Astrocyte of the spinal cord (primary cell): Measurements from ENCODE around the gene ACSL4.

ENCODE experiments used
- DNase-seq: peaks from one replicate; pipeline ENCODE4 v3.0.0; 2011; ENCODE audit warnings: low read depth, low spot score
- H3K4me3 ChIP-seq: 2 replicates; pipeline ENCODE4 v1.5.1; 2011; ENCODE audit warnings: low read depth, mild to moderate bottlenecking, low read length, moderate library complexity
- in situ Hi-C: cut with HindIII; loops from 2 replicates; pipeline ENCODE4 v1.10.0; 2017; ENCODE audit warnings: low sequenced_read_pairs
- TF ChIP-seq, protein P1 (sequence below): IDR thresholded peaks from 2 replicates; pipeline ENCODE4 v1.5.1; 2012; ENCODE audit warnings: low read depth, mild to moderate bottlenecking, low read length, inconsistent platforms

ACSL4 gene

DNA sequence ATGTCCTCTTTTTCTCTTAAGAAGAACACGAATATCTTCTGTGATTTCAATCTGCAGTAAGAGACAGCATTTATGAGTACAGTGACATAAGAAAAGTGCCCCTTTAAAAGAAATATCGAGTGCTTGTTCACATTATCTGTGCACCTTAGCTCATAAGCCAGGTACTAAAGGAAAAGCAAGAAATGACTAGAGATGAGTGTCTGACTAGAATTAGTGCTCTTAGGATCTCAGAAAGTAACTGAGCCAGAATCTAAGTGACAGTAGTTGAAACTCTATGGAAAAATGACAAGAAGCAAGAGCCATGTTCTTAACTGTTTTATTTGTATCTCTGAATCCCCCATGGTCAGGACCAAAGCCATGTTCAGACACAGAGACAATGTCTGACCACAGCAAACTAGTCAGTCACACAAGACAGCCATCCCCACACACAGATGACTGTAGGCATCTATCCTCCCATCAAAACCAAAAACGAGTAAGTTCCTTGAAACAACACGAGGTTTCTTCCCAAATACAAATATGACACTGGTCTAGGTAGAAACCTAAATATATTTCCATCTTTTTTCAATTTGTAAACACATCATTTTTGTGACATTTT lies 36.8 kb downstream of the ACSL4 start:
- no peak overlapping the region for H3K4me3 ChIP-seq
- no peak for DNase-seq
- TF ChIP-seq, protein P1, sequence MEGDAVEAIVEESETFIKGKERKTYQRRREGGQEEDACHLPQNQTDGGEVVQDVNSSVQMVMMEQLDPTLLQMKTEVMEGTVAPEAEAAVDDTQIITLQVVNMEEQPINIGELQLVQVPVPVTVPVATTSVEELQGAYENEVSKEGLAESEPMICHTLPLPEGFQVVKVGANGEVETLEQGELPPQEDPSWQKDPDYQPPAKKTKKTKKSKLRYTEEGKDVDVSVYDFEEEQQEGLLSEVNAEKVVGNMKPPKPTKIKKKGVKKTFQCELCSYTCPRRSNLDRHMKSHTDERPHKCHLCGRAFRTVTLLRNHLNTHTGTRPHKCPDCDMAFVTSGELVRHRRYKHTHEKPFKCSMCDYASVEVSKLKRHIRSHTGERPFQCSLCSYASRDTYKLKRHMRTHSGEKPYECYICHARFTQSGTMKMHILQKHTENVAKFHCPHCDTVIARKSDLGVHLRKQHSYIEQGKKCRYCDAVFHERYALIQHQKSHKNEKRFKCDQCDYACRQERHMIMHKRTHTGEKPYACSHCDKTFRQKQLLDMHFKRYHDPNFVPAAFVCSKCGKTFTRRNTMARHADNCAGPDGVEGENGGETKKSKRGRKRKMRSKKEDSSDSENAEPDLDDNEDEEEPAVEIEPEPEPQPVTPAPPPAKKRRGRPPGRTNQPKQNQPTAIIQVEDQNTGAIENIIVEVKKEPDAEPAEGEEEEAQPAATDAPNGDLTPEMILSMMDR = no peak
- in situ Hi-C loops = no loop called here

DNA sequence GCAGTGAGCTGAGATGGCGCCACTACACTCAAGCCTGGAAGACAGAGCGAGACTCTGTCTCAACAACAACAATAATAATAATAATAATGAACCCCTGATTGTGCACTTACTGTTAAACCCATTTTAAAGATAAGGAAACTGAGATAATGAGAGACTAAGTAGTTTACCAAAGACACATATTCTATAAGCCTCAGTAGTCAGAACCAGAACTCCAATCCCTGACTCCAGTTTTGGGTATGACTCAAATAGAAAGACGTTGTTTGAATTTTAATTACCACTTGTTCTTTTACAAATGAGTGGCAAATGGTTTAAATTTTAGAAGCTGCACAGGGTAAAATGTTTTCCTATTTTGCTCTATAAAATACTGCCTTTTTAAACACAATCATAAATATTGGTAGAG lies 37.4 kb downstream of the ACSL4 start:
- TF ChIP-seq, protein P1 = no peak
- in situ Hi-C loops = no loop called here
- H3K4me3 ChIP-seq = no peak overlapping the region
- no peak for DNase-seq

DNA sequence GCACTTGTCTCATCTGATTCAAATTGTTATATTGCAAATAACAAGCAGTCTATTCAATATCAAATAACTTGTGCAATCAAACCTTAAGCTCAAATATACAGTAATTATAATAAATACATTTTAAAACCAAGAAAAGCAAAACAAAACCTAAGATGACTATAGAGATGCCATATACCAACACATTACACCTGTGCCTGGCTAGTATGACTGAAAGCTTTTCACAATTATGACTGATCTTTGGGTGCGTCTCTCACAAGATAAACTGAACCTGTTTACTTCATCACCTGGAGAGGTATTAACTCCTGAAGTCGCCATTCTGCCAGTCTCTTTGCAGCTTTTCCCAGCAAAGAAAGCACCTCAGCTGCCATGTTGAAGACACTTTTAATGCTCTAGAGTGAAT lies 41.3 kb downstream of the ACSL4 start:
- in situ Hi-C loops = no loop called here
- TF ChIP-seq, protein P1 = no peak
- no peak overlapping the region for H3K4me3 ChIP-seq
- no peak for DNase-seq

DNA sequence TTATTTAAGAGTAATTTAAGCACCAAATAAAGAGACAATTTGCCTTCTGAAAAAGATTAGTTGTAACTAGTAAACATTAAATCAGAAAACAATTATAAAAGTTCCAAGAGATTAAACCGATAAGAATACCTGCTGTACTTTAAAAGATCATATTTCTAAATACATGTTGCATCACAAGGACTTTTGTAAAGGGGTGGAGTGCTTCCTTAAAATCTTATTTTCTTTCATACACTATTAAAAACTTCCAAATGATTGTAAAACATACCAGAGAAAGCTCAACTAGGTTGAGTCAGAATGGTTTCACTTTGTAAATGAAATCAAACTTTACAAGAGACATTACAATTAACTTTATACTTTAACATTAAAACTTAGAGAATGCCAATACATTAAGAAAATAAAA lies 41.8 kb downstream of the ACSL4 start:
- TF ChIP-seq, protein P1 = no peak
- in situ Hi-C loops = no loop called here

DNA sequence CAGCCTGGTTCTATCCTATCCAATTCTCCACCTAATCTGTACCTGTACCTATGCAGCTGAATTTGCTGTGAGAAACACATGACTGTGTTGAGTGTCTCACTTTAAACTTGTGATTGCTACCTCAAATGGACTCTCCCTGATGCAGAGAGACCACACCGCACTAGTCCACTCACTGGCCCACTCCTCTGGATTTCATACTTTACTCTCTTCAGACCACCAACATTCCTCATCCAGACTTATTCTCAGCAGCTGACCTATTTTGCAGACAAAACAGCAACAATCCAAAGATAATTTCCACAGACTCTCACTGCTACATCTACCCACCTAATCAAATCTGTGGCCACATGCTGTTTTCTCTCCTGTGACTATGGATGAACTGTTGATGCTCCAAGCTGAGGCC lies 45.2 kb downstream of the ACSL4 start:
- TF ChIP-seq, protein P1 = no peak
- no peak for DNase-seq
- in situ Hi-C loops = no loop called here
- H3K4me3 ChIP-seq = no peak overlapping the region

More for the DNA sequence above, 41.8 kb downstream of the ACSL4 start:
- no peak for DNase-seq
- H3K4me3 ChIP-seq = no peak overlapping the region

DNA sequence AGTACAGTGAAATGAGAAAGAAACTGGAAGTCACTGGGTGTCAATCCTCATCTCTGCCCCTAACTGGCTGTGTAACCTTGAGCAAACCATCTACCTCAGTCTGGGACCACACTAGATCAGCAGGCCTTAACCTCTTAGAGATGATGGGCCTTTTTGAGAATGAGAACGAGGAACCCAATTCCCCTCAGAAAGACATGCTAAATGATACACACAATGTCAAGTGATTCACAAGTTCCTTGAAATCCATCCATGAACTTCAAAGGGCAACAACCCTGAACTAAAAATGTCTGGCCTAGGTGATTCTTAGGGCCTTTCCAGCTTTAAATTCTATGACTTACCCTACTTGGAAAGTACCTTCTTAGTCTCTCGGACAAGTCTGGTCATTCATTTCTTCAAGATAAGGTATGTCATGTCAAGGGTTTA lies 47.4 kb downstream of the ACSL4 start:
- H3K4me3 ChIP-seq = no peak overlapping the region
- in situ Hi-C loops = no loop called here
- TF ChIP-seq, protein P1 = no peak
- DNase-seq = no peak
